Breast epithelium (tissue), 3 donors: ENCODE data around the gene CEP78.

Experiments used
- POLR2A ChIP-seq: fragments of 450-650 bp; IDR thresholded peaks from one replicate; pipeline ENCODE4 v1.6.1; 2016; ENCODE audit warnings: antibody characterized with exemption, mild to moderate bottlenecking, moderate library complexity
- TF ChIP-seq, protein P1 (sequence below), 3 donors: fragments of 450-650 bp; IDR thresholded peaks; one replicate each; pipeline ENCODE4 v1.5.1; 2016 to 2017; ENCODE audit warnings: antibody characterized with exemption in 3 of 3, mild to moderate bottlenecking in 3 of 3, moderate library complexity in 3 of 3

DNA sequence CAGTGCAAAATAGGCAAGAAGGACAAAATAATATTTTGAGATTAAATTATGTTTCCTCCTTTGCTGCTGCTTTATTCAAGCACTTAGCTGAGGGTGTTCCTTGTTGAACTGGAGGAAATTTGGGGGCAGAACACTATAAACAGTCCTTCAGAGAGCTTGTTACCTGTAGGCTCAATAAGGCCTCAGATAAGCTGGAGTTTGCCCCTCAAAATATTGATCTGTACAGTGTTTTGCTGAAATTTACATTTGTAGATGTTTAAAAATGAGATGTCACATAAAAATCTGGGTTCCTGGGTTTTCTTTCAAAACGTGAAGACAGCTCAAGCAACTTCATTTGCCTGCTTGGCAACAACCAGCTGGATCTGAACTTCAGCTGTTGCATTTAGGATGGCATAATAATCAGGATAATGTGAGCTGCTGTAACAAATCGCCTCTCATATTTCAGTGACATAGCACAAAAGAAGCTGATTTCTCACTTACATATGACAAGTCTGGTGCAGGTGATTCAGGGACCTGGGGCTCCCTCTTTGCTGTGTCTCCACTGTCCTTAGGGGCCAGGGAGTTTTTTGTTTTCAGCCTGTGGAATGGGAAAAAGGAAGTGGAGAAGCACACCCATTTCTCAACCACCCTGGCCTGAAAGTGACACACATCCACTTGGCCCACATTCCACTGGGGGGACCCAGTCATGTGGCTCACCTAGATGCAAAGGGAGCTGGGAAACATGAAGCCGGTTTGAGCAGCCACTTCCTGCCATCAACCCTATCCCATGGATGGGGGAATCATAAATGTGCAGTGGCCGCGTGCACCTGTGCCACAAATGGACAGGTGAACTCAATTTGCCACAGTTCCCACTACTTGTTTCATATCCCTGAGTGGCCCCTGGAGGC lies 58.7 kb downstream of the CEP78 start:
- TF ChIP-seq, protein P1, sequence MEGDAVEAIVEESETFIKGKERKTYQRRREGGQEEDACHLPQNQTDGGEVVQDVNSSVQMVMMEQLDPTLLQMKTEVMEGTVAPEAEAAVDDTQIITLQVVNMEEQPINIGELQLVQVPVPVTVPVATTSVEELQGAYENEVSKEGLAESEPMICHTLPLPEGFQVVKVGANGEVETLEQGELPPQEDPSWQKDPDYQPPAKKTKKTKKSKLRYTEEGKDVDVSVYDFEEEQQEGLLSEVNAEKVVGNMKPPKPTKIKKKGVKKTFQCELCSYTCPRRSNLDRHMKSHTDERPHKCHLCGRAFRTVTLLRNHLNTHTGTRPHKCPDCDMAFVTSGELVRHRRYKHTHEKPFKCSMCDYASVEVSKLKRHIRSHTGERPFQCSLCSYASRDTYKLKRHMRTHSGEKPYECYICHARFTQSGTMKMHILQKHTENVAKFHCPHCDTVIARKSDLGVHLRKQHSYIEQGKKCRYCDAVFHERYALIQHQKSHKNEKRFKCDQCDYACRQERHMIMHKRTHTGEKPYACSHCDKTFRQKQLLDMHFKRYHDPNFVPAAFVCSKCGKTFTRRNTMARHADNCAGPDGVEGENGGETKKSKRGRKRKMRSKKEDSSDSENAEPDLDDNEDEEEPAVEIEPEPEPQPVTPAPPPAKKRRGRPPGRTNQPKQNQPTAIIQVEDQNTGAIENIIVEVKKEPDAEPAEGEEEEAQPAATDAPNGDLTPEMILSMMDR (IDR thresholded peaks at IDR 0.05): no peak
- no peak for TF ChIP-seq POLR2A
